NB4 (cell line): Measurements from ENCODE around the gene AP2M1.

Source experiments
- CTCF ChIP-seq: IDR thresholded peaks from one replicate; pipeline ENCODE4 v1.5.1; 2012; ENCODE audit warnings: low read depth, low read length
- POLR2A ChIP-seq: IDR thresholded peaks from 2 replicates; pipeline ENCODE4 v1.6.1; 2011; ENCODE audit warnings: mild to moderate bottlenecking; ENCODE audit not compliant: insufficient read length; ENCODE audit errors: extremely low read depth

DNA sequence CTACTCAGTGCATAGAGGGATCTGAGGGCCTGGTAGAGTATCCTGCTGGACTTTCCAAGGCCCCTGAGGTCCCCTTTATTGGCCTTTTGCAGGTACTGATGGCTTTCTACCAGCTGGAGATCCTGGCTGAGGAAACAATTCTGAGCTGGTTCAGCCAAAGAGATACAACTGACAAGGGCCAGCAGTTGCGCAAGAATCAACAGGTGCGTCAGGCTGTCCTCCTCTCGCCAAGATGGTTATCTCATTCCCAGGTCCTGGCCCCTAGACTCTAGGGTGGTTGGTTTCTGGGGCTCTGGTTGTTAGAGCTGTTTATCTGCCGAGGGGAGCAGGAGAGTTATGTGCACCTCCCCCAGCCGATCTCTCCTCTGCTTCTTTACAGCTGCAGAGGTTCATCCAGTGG lies 30.1 kb upstream of the AP2M1 start:
- no peak for TF ChIP-seq POLR2A
- TF ChIP-seq CTCF, result no peak
